HUDEP-2 (cell line): ENCODE data around the gene CDS1.
"Not testable (repeated sequence)": the region's sequence is repeated elsewhere in the genome, so short reads cannot be mapped to it uniquely, and the experiment has no call there.

ENCODE experiments used
- DNase-seq, 76 experiments: peaks; one replicate each; lab custom pipeline; 2025; ENCODE audit not compliant: unreplicated experiment in 76 of 76; lab: John Stamatoyannopoulos, UW

CDS1 gene

DNA sequence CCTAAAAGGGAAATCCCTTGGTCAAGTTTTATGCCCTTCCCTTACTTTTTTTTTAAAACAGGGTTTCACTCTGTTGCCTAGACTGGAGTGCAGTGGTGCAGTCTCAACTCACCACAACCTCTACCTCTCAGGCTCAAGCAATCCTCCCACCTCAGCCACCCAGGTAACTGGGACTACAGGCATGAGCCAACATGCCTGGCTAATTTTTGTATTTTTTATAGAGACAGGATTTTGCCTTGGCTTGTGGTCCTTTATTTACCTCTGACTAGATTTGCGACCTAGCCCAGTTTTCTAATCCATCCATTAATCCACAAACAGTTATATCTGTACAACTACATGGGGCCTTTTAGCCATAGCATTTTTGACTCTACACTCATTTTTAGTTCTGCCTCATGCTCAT, 23.7 kb downstream of the CDS1 start:
- DNase-seq, result no peak

DNA sequence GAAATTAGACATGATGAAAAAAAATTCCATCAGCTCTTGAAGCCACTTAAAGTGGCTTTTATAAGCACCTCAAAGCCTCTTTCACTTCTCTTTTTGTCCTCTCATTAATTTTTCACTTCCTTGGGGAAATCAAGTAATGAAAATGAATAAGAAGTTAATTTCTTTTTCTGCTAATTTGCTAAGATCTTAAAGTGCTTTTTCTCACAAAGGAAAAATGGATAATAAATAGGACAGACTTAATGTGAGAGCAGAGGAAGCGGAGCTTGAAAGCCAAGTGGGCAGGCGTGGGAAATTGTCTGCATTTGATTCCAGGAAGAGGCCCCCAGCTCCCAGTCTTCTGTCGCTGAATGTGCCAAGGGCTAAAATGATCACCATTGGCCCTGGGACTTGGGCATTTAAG, 28.6 kb downstream of the CDS1 start:
- DNase-seq, result no peak

GRCh38 chr4:84614891-84615290, 32.0 kb downstream of the CDS1 start:
- no peak for DNase-seq

DNA sequence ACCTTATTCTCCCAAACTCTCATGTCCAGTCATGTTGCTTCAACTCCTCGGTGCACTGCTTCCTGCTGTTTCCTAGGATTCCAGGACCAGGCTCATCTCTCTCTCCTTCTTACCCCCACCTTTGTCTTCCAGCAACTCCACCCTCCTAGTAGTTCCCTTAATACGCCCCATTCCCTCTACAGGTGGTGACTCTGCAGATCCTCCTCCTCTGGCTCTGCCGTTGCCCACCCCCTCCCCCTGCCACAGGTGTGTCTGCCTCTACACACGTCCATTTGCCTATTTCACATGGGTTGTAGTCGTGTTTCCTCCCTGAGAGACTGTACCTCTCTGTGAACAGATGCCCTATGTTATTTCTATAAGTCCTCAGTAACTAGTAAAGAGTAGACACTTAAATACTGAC, 32.4 kb downstream of the CDS1 start:
- no peak for DNase-seq

- no peak for DNase-seq
These were observed 40.0 kb downstream of the CDS1 start for GRCh38 chr4:84622959-84623358.

GRCh38 chr4:84623661-84624060, 40.7 kb downstream of the CDS1 start:
- DNase-seq, result no peak

DNA sequence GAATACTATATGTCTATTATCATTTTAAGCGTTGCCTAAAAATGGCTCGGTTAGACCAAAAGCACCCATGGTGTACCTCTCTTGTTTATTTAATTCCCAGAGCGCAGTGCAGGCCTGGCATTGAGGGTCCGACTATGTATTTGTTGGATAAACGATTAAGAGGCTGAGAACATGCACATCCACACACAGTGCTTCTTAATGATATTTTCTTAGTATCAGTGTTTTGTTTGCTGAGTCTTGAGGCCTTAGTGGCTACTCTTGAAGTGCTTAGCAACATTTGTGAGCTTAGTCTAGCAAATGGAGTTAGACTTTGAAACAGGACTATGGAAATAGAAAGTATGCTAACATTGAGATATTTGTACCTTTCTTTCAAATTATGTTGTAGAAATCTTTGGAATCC, 43.7 kb downstream of the CDS1 start:
- DNase-seq, result no peak

GRCh38 chr4:84631573-84631972, 48.6 kb downstream of the CDS1 start:
- DNase-seq, result no peak

- DNase-seq, result no peak
These were observed 49.2 kb downstream of the CDS1 start for GRCh38 chr4:84632092-84632491.

DNA sequence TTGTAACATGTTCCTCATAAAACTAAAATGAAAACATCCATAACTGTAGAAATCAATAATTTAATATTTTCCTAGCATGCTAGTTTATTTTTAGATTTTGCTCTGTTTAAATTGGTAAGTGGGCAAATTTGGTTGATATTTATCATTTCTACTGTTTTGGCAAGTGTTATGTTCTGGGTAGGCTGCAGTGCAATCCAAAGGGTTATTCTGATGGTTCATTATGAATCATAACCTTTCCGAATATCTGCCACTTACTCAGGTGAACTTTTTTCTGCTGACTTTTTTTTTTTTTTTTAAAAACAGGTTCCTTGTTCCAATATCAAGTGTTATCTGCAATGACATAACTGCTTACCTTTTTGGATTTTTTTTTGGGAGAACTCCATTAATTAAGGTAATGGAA, 52.0 kb downstream of the CDS1 start:
- DNase-seq, result no peak

GRCh38 chr4:84638092-84638491, 55.2 kb downstream of the CDS1 start:
- DNase-seq, result no peak

DNA sequence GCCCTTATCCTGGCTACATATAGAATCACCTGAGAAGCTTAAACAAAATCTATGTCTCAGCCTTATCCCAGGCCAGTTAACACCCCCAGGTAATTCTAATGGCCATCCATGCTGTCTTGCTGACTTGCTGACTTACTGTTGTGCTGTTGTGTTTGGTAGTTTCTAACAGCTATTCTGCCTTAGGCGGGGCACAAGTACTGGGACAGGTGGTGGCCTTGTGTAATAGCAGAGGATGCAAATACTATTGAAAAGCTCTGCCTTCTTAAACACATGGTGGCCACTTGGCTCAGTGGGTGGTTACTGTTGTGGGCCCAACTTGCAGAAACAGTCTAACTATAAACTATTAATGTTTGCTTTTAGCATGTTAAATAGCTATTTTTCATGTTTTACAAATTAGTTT, 56.2 kb downstream of the CDS1 start:
- DNase-seq, result no peak

DNA sequence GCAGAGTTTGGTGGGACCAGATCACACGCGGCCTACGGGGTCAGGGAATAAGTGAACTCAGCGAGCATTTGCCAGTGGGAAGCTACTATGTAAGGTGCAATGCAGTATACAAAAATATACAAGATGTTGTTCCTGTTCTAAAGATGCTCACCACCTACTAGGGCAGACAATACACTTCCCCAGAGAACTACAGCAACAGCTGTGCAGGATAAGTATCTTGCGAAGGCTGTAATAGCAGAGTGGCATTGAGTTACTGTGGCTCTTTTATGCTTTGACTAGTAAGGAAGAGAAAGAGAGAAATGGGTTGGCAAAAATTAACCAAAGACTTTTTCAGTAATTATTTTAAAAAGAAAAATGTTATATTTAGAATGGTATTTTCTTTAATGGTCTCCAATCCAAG, 61.2 kb downstream of the CDS1 start:
- no peak for DNase-seq

DNA sequence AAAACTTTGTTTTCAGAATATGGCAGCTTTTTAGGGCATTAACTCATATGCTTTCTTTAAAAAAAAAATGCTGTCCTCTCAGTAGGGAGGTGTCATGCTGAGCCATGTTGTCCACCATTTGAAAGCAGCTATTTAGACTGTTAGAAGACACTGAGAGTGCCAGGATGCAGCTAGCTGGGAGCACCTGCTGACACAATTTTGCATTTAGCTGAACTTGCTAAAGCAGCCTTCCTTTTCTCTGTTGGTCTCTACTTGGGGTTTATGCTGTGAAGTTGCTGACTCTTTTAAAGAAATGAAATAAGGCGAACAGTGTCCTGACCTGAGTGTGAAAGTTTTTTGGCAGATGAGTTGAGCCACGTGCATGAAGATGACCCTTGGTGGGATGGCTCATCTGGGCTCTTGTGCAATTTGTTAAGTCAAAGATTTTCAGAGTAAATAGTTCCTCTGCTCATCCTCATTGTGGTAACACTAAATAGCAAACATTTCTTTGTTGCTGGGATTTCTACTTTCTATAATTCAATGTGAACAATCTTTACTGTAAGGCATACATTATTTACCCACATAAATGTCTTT, 64.5 kb downstream of the CDS1 start:
- no peak for DNase-seq

- DNase-seq, result no peak
These were observed 65.3 kb downstream of the CDS1 start for GRCh38 chr4:84648178-84648577.

- DNase-seq, result no peak
These were observed 66.1 kb downstream of the CDS1 start for GRCh38 chr4:84648863-84649647.

GRCh38 chr4:84651499-84651898, 68.6 kb downstream of the CDS1 start:
- no peak for DNase-seq

DNA sequence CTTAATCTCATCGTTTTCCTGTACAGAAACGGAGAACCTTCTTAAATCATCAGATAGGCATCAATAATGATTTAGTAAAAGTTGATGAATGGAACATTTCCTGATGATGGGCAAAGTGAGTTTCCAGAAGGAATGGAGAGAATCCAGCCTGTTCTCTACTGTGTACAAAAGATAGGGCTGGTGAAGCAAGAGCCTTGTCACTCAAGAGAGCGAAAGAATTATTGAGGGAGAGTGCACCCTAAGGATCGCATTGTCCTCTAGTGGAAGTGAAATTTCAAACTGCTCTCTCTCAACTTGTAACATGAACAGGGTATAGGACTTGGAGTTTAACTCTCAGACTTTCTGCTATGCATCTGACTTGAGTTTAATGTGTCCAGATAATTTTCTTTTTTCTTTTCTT, 69.6 kb downstream of the CDS1 start:
- no peak for DNase-seq

DNA sequence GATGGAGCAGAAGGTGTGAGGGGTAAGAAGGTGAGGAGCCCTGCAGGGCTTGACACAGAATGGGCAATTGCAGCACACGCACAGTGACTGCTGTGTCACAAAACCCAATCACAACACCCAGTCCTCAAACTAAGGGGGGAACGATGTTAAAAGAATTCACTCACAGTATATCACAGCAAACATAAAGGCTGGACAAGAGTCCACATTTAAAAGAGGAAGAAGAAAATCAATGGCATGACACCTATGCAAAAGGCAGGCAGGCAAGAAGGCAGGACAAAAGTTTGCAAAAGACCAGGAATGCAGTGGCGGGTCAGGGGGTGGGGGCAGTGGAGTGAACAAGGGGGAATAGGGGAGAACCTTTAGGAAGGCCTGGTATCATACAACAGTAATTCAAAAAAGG, 77.7 kb downstream of the CDS1 start:
- no peak for DNase-seq

GRCh38 chr4:84661191-84661939, 78.4 kb downstream of the CDS1 start:
- DNase-seq, result no peak

- DNase-seq, result not testable (repeated sequence)
These were observed 81.8 kb downstream of the CDS1 start for GRCh38 chr4:84664767-84665166.

DNA sequence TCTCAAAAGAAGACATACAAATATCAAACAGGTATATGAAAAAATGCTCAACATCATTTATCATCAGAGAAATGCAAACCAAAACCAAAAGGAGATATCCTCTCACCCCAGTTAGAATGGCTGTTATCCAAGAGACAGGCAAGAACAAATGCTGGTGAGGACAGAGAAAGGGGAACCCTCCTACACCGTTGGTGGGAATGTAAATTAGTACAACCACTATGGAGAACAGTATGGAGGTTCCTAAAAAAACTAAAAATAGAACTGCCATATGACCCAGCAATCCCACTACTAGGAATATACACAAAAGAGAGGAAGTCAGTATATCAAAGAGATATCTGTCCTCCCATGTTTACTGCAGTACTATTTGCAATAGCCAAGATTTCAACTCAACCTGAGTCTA, 83.5 kb downstream of the CDS1 start:
- no peak for DNase-seq
